HEK293T (cell line): ENCODE data around the gene HEG1.

ENCODE experiments used
- BHLHE40 ChIP-seq: fragments of 450-650 bp; IDR thresholded peaks from 2 replicates; pipeline ENCODE4 v1.6.1; 2016; ENCODE audit warnings: mild to moderate bottlenecking, moderate library complexity, borderline replicate concordance
- FOXM1 ChIP-seq: fragments of 450-650 bp; IDR thresholded peaks from 2 replicates; pipeline ENCODE4 v1.6.1; 2017; ENCODE audit warnings: mild to moderate bottlenecking, borderline replicate concordance
- SP1 ChIP-seq: fragments of 450-650 bp; IDR thresholded peaks from 2 replicates; pipeline ENCODE4 v1.6.1; 2017
- SUZ12 ChIP-seq: fragments of 450-650 bp; IDR thresholded peaks from 2 replicates; pipeline ENCODE4 v1.6.1; 2016; ENCODE audit warnings: mild to moderate bottlenecking
- ZNF384 ChIP-seq: fragments of 450-650 bp; IDR thresholded peaks from 2 replicates; pipeline ENCODE4 v1.6.1; 2016

- TF ChIP-seq BHLHE40 (no peak), SP1 (no peak), FOXM1 (no peak), ZNF384 (no peak), SUZ12 (no peak)
Observed at GRCh38 chr3:125032100-125032643, 23.6 kb downstream of the HEG1 start.
